CD14-positive monocyte (primary cell): Measurements from ENCODE around the gene RPS6KA2. TPM values are rescaled to one million over a fixed set of nuclear protein-coding genes. Genes with fewer than 3 reads are reported as not detected.

ENCODE experiments used
- DNase-seq, 3 donors: peaks; one replicate each; pipeline ENCODE4 v3.0.0-alpha.2; 2011 to 2022
- H2AFZ ChIP-seq: 2 replicates; pipeline ENCODE4 v1.6.0; 2012; ENCODE audit warnings: mild to moderate bottlenecking, low read depth, low read length, inconsistent platforms; ENCODE audit not compliant: insufficient read depth, poor library complexity, severe bottlenecking
- H3K27ac ChIP-seq, 2 donors: 1 replicate in 1 of 2; 2 replicates in 1 of 2; pipeline ENCODE4 v1.5.1; 2012 to 2013; ENCODE audit warnings: low read length in 2 of 2, control low read depth in 1 of 2, inconsistent platforms in 1 of 2, low read depth in 1 of 2, mild to moderate bottlenecking in 1 of 2
- H3K27me3 ChIP-seq, 2 donors: one replicate each; pipeline versions ENCODE4 v1.6.0 to v1.6.1; 2011 to 2013; ENCODE audit warnings: low read length in 2 of 2; ENCODE audit not compliant: control insufficient read depth in 2 of 2, insufficient read depth in 2 of 2
- H3K36me3 ChIP-seq, 2 donors: replicated peaks in 1 of 2; 1 replicate in 1 of 2; 2 replicates in 1 of 2; pipeline versions ENCODE4 v1.5.1 to v1.6.1; 2012 to 2013; ENCODE audit warnings: low read length in 2 of 2, control low read depth in 1 of 2, inconsistent platforms in 1 of 2, mild to moderate bottlenecking in 1 of 2; ENCODE audit not compliant: insufficient read depth in 2 of 2, control insufficient read depth in 1 of 2
- H3K4me1 ChIP-seq, 2 donors: 1 replicate in 1 of 2; 2 replicates in 1 of 2; pipeline versions ENCODE4 v1.5.1 to v1.6.1; 2012 to 2013; ENCODE audit warnings: low read length in 2 of 2, control low read depth in 1 of 2, inconsistent platforms in 1 of 2, mild to moderate bottlenecking in 1 of 2, moderate library complexity in 1 of 2; ENCODE audit not compliant: insufficient read depth in 2 of 2, control insufficient read depth in 1 of 2
- H3K4me2 ChIP-seq: replicated peaks from 2 replicates; pipeline ENCODE3; 2012; ENCODE audit warnings: low read length, moderate library complexity, mild to moderate bottlenecking; ENCODE audit not compliant: poor library complexity, severe bottlenecking; ENCODE audit errors: extremely low read depth
- H3K4me3 ChIP-seq, 3 experiments: fragments of 200-600 bp in 1 of 3; sonication (generic) in 1 of 3; replicated peaks in 1 of 3; 1 replicate in 2 of 3; 2 replicates in 1 of 3; pipeline ENCODE4 v1.5.1; 2011 to 2013; ENCODE audit warnings: low read length in 3 of 3, mild to moderate bottlenecking in 3 of 3, control low read depth in 2 of 3, low read depth in 2 of 3, inconsistent platforms in 1 of 3, moderate library complexity in 1 of 3
- H3K79me2 ChIP-seq: 2 replicates; pipeline ENCODE4 v1.6.0; 2012; ENCODE audit warnings: mild to moderate bottlenecking, control low read depth, inconsistent platforms, low read length, moderate library complexity; ENCODE audit not compliant: insufficient read depth
- H3K9ac ChIP-seq: 2 replicates; pipeline ENCODE4 v1.6.0; 2017; ENCODE audit warnings: low read length, mild to moderate bottlenecking; ENCODE audit not compliant: insufficient read depth, poor library complexity, severe bottlenecking
- H3K9me3 ChIP-seq, 2 donors: replicated peaks in 1 of 2; 1 replicate in 1 of 2; 2 replicates in 1 of 2; pipeline versions ENCODE4 v1.5.1 to v1.6.1; 2012 to 2013; ENCODE audit warnings: low read length in 2 of 2, control low read depth in 1 of 2; ENCODE audit not compliant: control insufficient read depth in 1 of 2, insufficient read depth in 1 of 2
- H4K20me1 ChIP-seq: 2 replicates; pipeline ENCODE4 v1.6.0; 2012; ENCODE audit warnings: mild to moderate bottlenecking, low read length, control low read depth, moderate library complexity; ENCODE audit not compliant: insufficient read depth
- H3K27ac Mint-ChIP-seq, 7 donors: one replicate each; pipeline ENCODE4 v1.8.0; 2020; ENCODE audit warnings: mild to moderate bottlenecking in 7 of 7, mixed read lengths in 7 of 7, moderate library complexity in 6 of 7, inconsistent platforms in 2 of 7
- H3K27me3 Mint-ChIP-seq, 3 donors: one replicate each; pipeline ENCODE4 v1.8.0; 2021 to 2022; ENCODE audit warnings: low read depth in 3 of 3, mild to moderate bottlenecking in 3 of 3, mixed read lengths in 3 of 3, moderate library complexity in 3 of 3, inconsistent platforms in 1 of 3
- H3K36me3 Mint-ChIP-seq, 2 donors: one replicate each; pipeline ENCODE4 v1.8.0; 2020; ENCODE audit warnings: mixed read lengths in 2 of 2, inconsistent platforms in 1 of 2, mild to moderate bottlenecking in 1 of 2
- H3K4me1 Mint-ChIP-seq: one replicate; pipeline ENCODE4 v1.8.0; 2020; ENCODE audit warnings: mild to moderate bottlenecking, mixed read lengths
- H3K4me3 Mint-ChIP-seq, 2 donors: one replicate each; pipeline ENCODE4 v1.8.0; 2020; ENCODE audit warnings: mild to moderate bottlenecking in 2 of 2, mixed read lengths in 2 of 2, moderate library complexity in 1 of 2
- H3K9me3 Mint-ChIP-seq, 7 donors: one replicate each; pipeline ENCODE4 v1.8.0; 2020 to 2022; ENCODE audit warnings: mixed read lengths in 7 of 7, mild to moderate bottlenecking in 6 of 7, moderate library complexity in 6 of 7, inconsistent platforms in 2 of 7
- CTCF ChIP-seq: fragments of 200-600 bp; IDR thresholded peaks from one replicate; pipeline ENCODE4 v1.8.0; 2022; ENCODE audit warnings: antibody characterized with exemption, mild to moderate bottlenecking
- WGBS: methylation state at CpG from one replicate; pipeline ENCODE4 v1.1.5; 2013; ENCODE audit warnings: missing lambda C conversion rate; ENCODE audit not compliant: insufficient coverage; 5-methylcytosine and 5-hydroxymethylcytosine counted together
- intact Hi-C, 2 donors: fragments of 100-400 bp; cut with micrococcal nuclease; formaldehyde crosslinking; loops; one replicate each; pipeline versions ENCODE4 v1.15.0 to v1.15.1; 2023
- polyA plus RNA-seq, 3 donors: library from polyadenylated mRNA; depleted of rRNA in 1 of 3; unstranded in 2 of 3; stranded (reverse) in 1 of 3; fragments of 300-500 nt in 2 of 3; fragments of >200 nt in 1 of 3; fragmentation: Illumina TruSeq in 2 of 3; gene quantifications; 1 replicate in 2 of 3; 2 replicates in 1 of 3; pipeline ENCODE4 v1.2.3, GENCODE V29; 2012 to 2021

The RPS6KA2 gene
- polyA plus RNA-seq, 3 donors, result 1.4 to 3.1 (median 1.9) TPM

- TF ChIP-seq CTCF, result no peak
- peak overlapping the region in 3 of 7 donors; percentile 6 to 48 (median 37) for H3K27ac Mint-ChIP-seq
- Histone ChIP-seq H3K27me3 (no peaks in the 10 kb centered on the region), H3K79me2 (no peaks in the 10 kb centered on the region), H4K20me1 (no peaks in the 10 kb centered on the region), H3K9ac (no peak overlapping the region), H3K4me1 (peaks cover 35 to 36% of the 10 kb centered on the region in 2 donors), H3K4me3 (no peak overlapping the region), H3K27ac (no peak overlapping the region), H3K4me2 (no peak overlapping the region), H2AFZ (no peak overlapping the region), H3K9me3 (no peaks in the 10 kb centered on the region), H3K36me3 (no peaks in the 10 kb centered on the region)
- peaks cover 1 to 6% (median 5%) of the 10 kb centered on the region in 3 donors for H3K27me3 Mint-ChIP-seq
- intact Hi-C loops, result no loop called here
- H3K4me3 Mint-ChIP-seq, result no peak overlapping the region
- H3K36me3 Mint-ChIP-seq, result no peaks in the 10 kb centered on the region
- H3K9me3 Mint-ChIP-seq, result no peaks in the 10 kb centered on the region
- 72% methylated on average over 6 of the region's 9 CpGs for WGBS
- peaks cover 37% of the 10 kb centered on the region for H3K4me1 Mint-ChIP-seq
- DNase-seq, result peak in 1 of 3 donors; percentile 31
Measured at GRCh38 chr6:166592821-166593220, 34.2 kb downstream of the RPS6KA2 start.

DNA sequence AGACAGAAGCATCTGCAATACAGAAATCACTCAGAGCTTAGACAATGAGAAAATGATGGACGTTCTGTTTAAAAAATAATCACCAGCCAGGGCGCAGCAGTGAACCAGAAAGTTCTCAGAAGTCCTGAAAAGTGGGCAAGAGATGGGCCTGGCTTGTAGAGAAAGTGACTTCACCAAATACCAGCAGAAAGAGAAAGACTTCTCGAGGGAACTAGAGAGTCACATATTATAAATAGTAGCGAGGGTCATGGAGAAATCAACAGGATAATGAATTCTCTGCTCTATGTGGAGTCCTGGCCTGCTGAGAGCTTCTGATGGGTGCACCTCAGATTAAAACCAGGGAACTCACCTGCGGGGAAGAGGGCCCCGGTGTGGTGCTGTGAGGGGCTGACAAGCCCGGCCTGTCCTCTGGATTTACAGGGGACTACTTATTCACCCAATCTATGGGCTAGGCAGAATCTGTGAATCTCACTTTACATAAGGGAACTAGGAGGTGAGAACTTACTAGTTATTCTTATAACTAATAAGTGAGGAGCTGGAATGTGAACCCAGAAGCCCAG, 35.0 kb downstream of the RPS6KA2 start:
- no peak overlapping the region for H3K4me3 Mint-ChIP-seq
- H3K4me2 ChIP-seq, result no peak overlapping the region
- no peaks in the 10 kb centered on the region for H3K79me2 ChIP-seq
- H3K27me3 Mint-ChIP-seq, result peaks cover 1 to 4% (median 1%) of the 10 kb centered on the region in 3 donors
- DNase-seq, result no peak
- H3K4me1 ChIP-seq, result peaks cover 39% of the 10 kb centered on the region in 2 donors
- H3K9me3 ChIP-seq, result no peaks in the 10 kb centered on the region
- intact Hi-C loops, result no loop called here
- H3K4me1 Mint-ChIP-seq, result peaks cover 38% of the 10 kb centered on the region
- H3K9me3 Mint-ChIP-seq, result no peaks in the 10 kb centered on the region
- no peak overlapping the region for H2AFZ ChIP-seq
- H4K20me1 ChIP-seq, result no peaks in the 10 kb centered on the region
- no peak overlapping the region for H3K27ac ChIP-seq
- no peaks in the 10 kb centered on the region for H3K36me3 ChIP-seq
- H3K4me3 ChIP-seq, result no peak overlapping the region
- TF ChIP-seq CTCF, result no peak
- H3K27ac Mint-ChIP-seq, result no peak overlapping the region
- H3K9ac ChIP-seq, result no peak overlapping the region
- 100% methylated on average over 1 of the region's 7 CpGs for WGBS
- no peaks in the 10 kb centered on the region for H3K27me3 ChIP-seq
- H3K36me3 Mint-ChIP-seq, result no peaks in the 10 kb centered on the region
